ENCODE results near the gene RUNX1. TPM values are rescaled to one million over a fixed set of nuclear protein-coding genes. Genes with fewer than 3 reads are reported as not detected.
A peak's percentile ranks its signal among the peaks of the same experiment; 100 is the strongest.

Gene RUNX1
- total RNA-seq, 2 donors from 2014 or later: 4.9 to 12.5 TPM

- DNase-seq (no peak), ATAC-seq (no peak)
- Histone ChIP-seq H3K36me3 (replicated peaks in 1 of 2; ENCODE audit: insufficient read depth in 1 of 2, low read depth in 2 of 2) (no peaks in the 10 kb centered on the region), H3K9me3 (no peaks in the 10 kb centered on the region), H3K27me3 (no peaks in the 10 kb centered on the region), H3K27ac (peak overlapping the region in 1 of 4 donors; percentile 9), H3K4me1 (peaks cover 24% of the 10 kb centered on the region), H3K4me3 (no peak overlapping the region)
- TF ChIP-seq POLR2A (IDR thresholded peaks at IDR 0.05) (no peak), CTCF (IDR thresholded peaks at IDR 0.05) (no peak)
- WGBS, 2 donors: 79 to 90% methylated on average over 6 of the region's 6 CpGs
- intact Hi-C loops (cut with DNase I): no loop called here
These were observed 255.6 kb downstream of the RUNX1 start for GRCh38 chr21:34793471-34793870.

GRCh38 chr21:34792504-34793089, 256.5 kb downstream of the RUNX1 start:
- ATAC-seq (no peak), DNase-seq (no peak)
- intact Hi-C loops (cut with DNase I): no loop called here
- WGBS, 2 donors: 88 to 95% methylated on average over 26 to 27 of the region's 27 CpGs
- Histone ChIP-seq H3K4me1 (peaks cover 24% of the 10 kb centered on the region), H3K27me3 (no peaks in the 10 kb centered on the region), H3K9me3 (no peaks in the 10 kb centered on the region), H3K36me3 (replicated peaks in 1 of 2; ENCODE audit: insufficient read depth in 1 of 2, low read depth in 2 of 2) (no peaks in the 10 kb centered on the region), H3K4me3 (no peak overlapping the region), H3K27ac (no peak overlapping the region)
- TF ChIP-seq CTCF (IDR thresholded peaks at IDR 0.05) (no peak), POLR2A (IDR thresholded peaks at IDR 0.05) (no peak)

- no peak for TF ChIP-seq POLR2A (IDR thresholded peaks at IDR 0.05)
- no peak for TF ChIP-seq CTCF (IDR thresholded peaks at IDR 0.05)
- ATAC-seq (no peak), DNase-seq (no peak)
- Histone ChIP-seq H3K4me1 (peaks cover 21% of the 10 kb centered on the region), H3K36me3 (replicated peaks in 1 of 2; ENCODE audit: insufficient read depth in 1 of 2, low read depth in 2 of 2) (no peaks in the 10 kb centered on the region), H3K27me3 (no peaks in the 10 kb centered on the region), H3K9me3 (no peaks in the 10 kb centered on the region), H3K27ac (no peak overlapping the region), H3K4me3 (no peak overlapping the region)
- intact Hi-C loops (cut with DNase I): no loop called here
- WGBS, 2 donors: 92 to 93% methylated on average over 52 to 57 of the region's 84 CpGs
These were observed 257.2 kb downstream of the RUNX1 start for GRCh38 chr21:34791776-34792503.

GRCh38 chr21:34790834-34791233, 258.3 kb downstream of the RUNX1 start:
- no peak for TF ChIP-seq POLR2A (IDR thresholded peaks at IDR 0.05)
- TF ChIP-seq CTCF (IDR thresholded peaks at IDR 0.05): no peak
- Histone ChIP-seq H3K27me3 (no peaks in the 10 kb centered on the region), H3K9me3 (no peaks in the 10 kb centered on the region), H3K27ac (no peak overlapping the region), H3K4me1 (peaks cover 12% of the 10 kb centered on the region), H3K36me3 (replicated peaks in 1 of 2; ENCODE audit: insufficient read depth in 1 of 2, low read depth in 2 of 2) (no peaks in the 10 kb centered on the region), H3K4me3 (no peak overlapping the region)
- ATAC-seq (no peak), DNase-seq (no peak)
- WGBS, 2 donors: 15 to 21% methylated on average over 3 of the region's 3 CpGs
- intact Hi-C loops (cut with DNase I): no loop called here

GRCh38 chr21:34790341-34790740, 258.8 kb downstream of the RUNX1 start:
- ATAC-seq: no peak
- DNase-seq: no peak
- no peak overlapping the region for H3K27ac ChIP-seq
- no peaks in the 10 kb centered on the region for H3K27me3 ChIP-seq
- no peaks in the 10 kb centered on the region for H3K36me3 ChIP-seq (replicated peaks in 1 of 2; ENCODE audit: insufficient read depth in 1 of 2, low read depth in 2 of 2)
- peaks cover 7% of the 10 kb centered on the region for H3K4me1 ChIP-seq
- intact Hi-C loops (cut with DNase I): no loop called here
- H3K9me3 ChIP-seq: no peaks in the 10 kb centered on the region
- TF ChIP-seq CTCF (IDR thresholded peaks at IDR 0.05) (no peak), POLR2A (IDR thresholded peaks at IDR 0.05) (no peak)
- H3K4me3 ChIP-seq: no peak overlapping the region
- WGBS, 2 donors: 81 to 85% methylated on average over 6 of the region's 6 CpGs
